H1 (cell line): ENCODE results near the gene BFSP2. TPM values are rescaled to one million over a fixed set of nuclear protein-coding genes. Genes with fewer than 3 reads are reported as not detected.

ENCODE experiments used
- CTCF ChIA-PET: fragments of 300-600 bp; sonication (Branson Sonifier 250); formaldehyde crosslinking; loops from one replicate; lab custom pipeline; 2021; ENCODE audit not compliant: partially characterized antibody; lab: Charles Lee
- POLR2A ChIA-PET: fragments of 300-600 bp; sonication (Branson Sonifier 250); formaldehyde crosslinking; loops from one replicate; lab custom pipeline; 2021; ENCODE audit warnings: inconsistent platforms; ENCODE audit not compliant: partially characterized antibody; lab: Charles Lee
- DNase-seq, 2 experiments: peaks; one replicate each; pipeline versions ENCODE4 v3.0.0 to v3.0.0-alpha.2; 2010 to 2022; ENCODE audit warnings: low spot score in 2 of 2, low read depth in 1 of 2, mixed read lengths in 1 of 2
- FAIRE-seq: peaks from 2 replicates; lab custom pipeline; 2011; peaks lifted over from hg19 to GRCh38; lab: Jason Lieb, UNC
- H2AFZ ChIP-seq: 2 replicates; pipeline ENCODE4 v1.8.1; 2012; ENCODE audit warnings: low read length, inconsistent platforms
- H2AK5ac ChIP-seq: 2 replicates; pipeline ENCODE4 v1.6.1; 2013; ENCODE audit warnings: low read depth, low read length
- H2BK120ac ChIP-seq: replicated peaks from 2 replicates; pipeline ENCODE3; 2013; ENCODE audit warnings: low read depth, low read length, inconsistent platforms
- H2BK12ac ChIP-seq: 2 replicates; pipeline ENCODE4 v1.6.1; 2013; ENCODE audit warnings: low read depth, low read length
- H2BK15ac ChIP-seq: 2 replicates; pipeline ENCODE4 v1.6.1; 2013; ENCODE audit warnings: low read length
- H2BK20ac ChIP-seq: 2 replicates; pipeline ENCODE4 v1.6.1; 2013; ENCODE audit warnings: low read length
- H2BK5ac ChIP-seq: 2 replicates; pipeline ENCODE4 v1.6.1; 2013; ENCODE audit warnings: low read depth, low read length
- H3K14ac ChIP-seq: 2 replicates; pipeline ENCODE4 v1.6.1; 2013; ENCODE audit warnings: inconsistent platforms; ENCODE audit not compliant: insufficient read length
- H3K18ac ChIP-seq: 2 replicates; pipeline ENCODE4 v1.6.1; 2013; ENCODE audit warnings: low read length; ENCODE audit errors: extremely low read depth
- H3K23ac ChIP-seq: 2 replicates; pipeline ENCODE4 v1.6.1; 2013; ENCODE audit warnings: inconsistent platforms; ENCODE audit not compliant: insufficient read length
- H3K23me2 ChIP-seq: 2 replicates; pipeline ENCODE4 v1.6.1; 2013; ENCODE audit warnings: low read depth, low read length
- H3K27ac ChIP-seq: 2 replicates; pipeline ENCODE4 v1.6.1; 2011; ENCODE audit warnings: low read depth, low read length, inconsistent platforms
- H3K27me3 ChIP-seq, 4 experiments: replicated peaks in 1 of 4; 1 replicate in 1 of 4; 2 replicates in 3 of 4; pipeline versions ENCODE4 v1.6.1 to v1.8.1; 2011 to 2013; ENCODE audit warnings: low read length in 3 of 4, mild to moderate bottlenecking in 3 of 4, inconsistent platforms in 2 of 4, mixed read lengths in 2 of 4, moderate library complexity in 1 of 4; ENCODE audit not compliant: control insufficient read depth in 3 of 4, insufficient read depth in 3 of 4; ENCODE audit errors: extremely low read depth in 1 of 4
- H3K36me3 ChIP-seq, 4 experiments: 2 replicates each; pipeline versions ENCODE4 v1.6.1 to v1.8.1; 2011 to 2013; ENCODE audit warnings: mild to moderate bottlenecking in 4 of 4, low read length in 3 of 4, moderate library complexity in 2 of 4, control low read depth in 1 of 4, inconsistent platforms in 1 of 4; ENCODE audit not compliant: insufficient read depth in 4 of 4, control insufficient read depth in 2 of 4
- H3K4ac ChIP-seq: replicated peaks from 2 replicates; pipeline ENCODE3; 2013; ENCODE audit warnings: low read length, low read depth, mixed read lengths, inconsistent platforms; ENCODE audit not compliant: insufficient read length
- H3K4me1 ChIP-seq, 4 experiments: replicated peaks in 1 of 4; 1 replicate in 1 of 4; 2 replicates in 3 of 4; pipeline versions ENCODE4 v1.6.1 to v1.8.1; 2011 to 2013; ENCODE audit warnings: low read length in 3 of 4, inconsistent platforms in 2 of 4, mixed read lengths in 1 of 4; ENCODE audit not compliant: insufficient read depth in 4 of 4, control insufficient read depth in 3 of 4
- H3K4me2 ChIP-seq, 2 experiments: 2 replicates each; pipeline versions ENCODE4 v1.6.1 to v1.8.1; 2011 to 2013; ENCODE audit warnings: low read depth in 2 of 2, low read length in 2 of 2, control low read depth in 1 of 2, inconsistent platforms in 1 of 2, mild to moderate bottlenecking in 1 of 2; ENCODE audit not compliant: insufficient read depth in 1 of 2
- H3K4me3 ChIP-seq, 4 experiments: fragments of 200-600, 300-600 bp in 1 of 4; sonication (generic), shearing (Covaris generic), sonication (Bioruptor Twin) in 1 of 4; 2 replicates each; pipeline versions ENCODE4 v1.5.1 to v1.8.1; 2011 to 2016; ENCODE audit warnings: low read length in 4 of 4, low read depth in 3 of 4, control low read depth in 2 of 4, inconsistent platforms in 2 of 4, mild to moderate bottlenecking in 2 of 4, mixed read lengths in 1 of 4, moderate library complexity in 1 of 4; ENCODE audit not compliant: insufficient read depth in 2 of 4; ENCODE audit errors: extremely low read depth in 1 of 4
- H3K56ac ChIP-seq: replicated peaks from 2 replicates; pipeline ENCODE3; 2013; ENCODE audit warnings: low read depth, mild to moderate bottlenecking, mixed read lengths, low read length, inconsistent platforms; ENCODE audit not compliant: insufficient read length
- H3K79me1 ChIP-seq: 2 replicates; pipeline ENCODE4 v1.6.1; 2013; ENCODE audit warnings: low read depth, low read length, control low read depth
- H3K79me2 ChIP-seq, 2 experiments: 2 replicates each; pipeline versions ENCODE4 v1.6.1 to v1.8.1; 2012 to 2013; ENCODE audit warnings: low read length in 2 of 2, mild to moderate bottlenecking in 2 of 2, inconsistent platforms in 1 of 2; ENCODE audit not compliant: insufficient read depth in 2 of 2, control insufficient read depth in 1 of 2
- H3K9ac ChIP-seq, 4 experiments: replicated peaks in 1 of 4; 1 replicate in 1 of 4; 2 replicates in 3 of 4; pipeline versions ENCODE4 v1.6.1 to v1.8.1; 2011 to 2013; ENCODE audit warnings: low read depth in 3 of 4, low read length in 3 of 4, control low read depth in 2 of 4, mild to moderate bottlenecking in 2 of 4, moderate library complexity in 2 of 4, inconsistent platforms in 1 of 4; ENCODE audit errors: extremely low read depth in 1 of 4
- H3K9me3 ChIP-seq, 2 experiments: 2 replicates each; pipeline versions ENCODE4 v1.6.1 to v1.8.1; 2012 to 2013; ENCODE audit warnings: mild to moderate bottlenecking in 2 of 2, moderate library complexity in 2 of 2, control low read depth in 1 of 2, inconsistent platforms in 1 of 2, low read depth in 1 of 2, low read length in 1 of 2, mixed read lengths in 1 of 2; ENCODE audit not compliant: insufficient read depth in 2 of 2
- H4K20me1 ChIP-seq, 2 experiments: replicated peaks in 1 of 2; 2 replicates each; pipeline versions ENCODE3 to v1.8.1; 2011 to 2013; ENCODE audit warnings: inconsistent platforms in 2 of 2, low read length in 2 of 2, mild to moderate bottlenecking in 1 of 2; ENCODE audit not compliant: insufficient read depth in 2 of 2, control insufficient read depth in 1 of 2
- H4K5ac ChIP-seq: 2 replicates; pipeline ENCODE4 v1.6.1; 2013; ENCODE audit warnings: low read length, low read depth, mixed read lengths, inconsistent platforms; ENCODE audit not compliant: insufficient read length
- H4K8ac ChIP-seq: 2 replicates; pipeline ENCODE4 v1.8.0; 2013; ENCODE audit warnings: mild to moderate bottlenecking, moderate library complexity, low read length, inconsistent platforms; ENCODE audit not compliant: insufficient read depth; ENCODE audit errors: extremely low read depth
- H4K91ac ChIP-seq: replicated peaks from 2 replicates; pipeline ENCODE3; 2013; ENCODE audit warnings: low read length, mixed read lengths, inconsistent platforms; ENCODE audit not compliant: insufficient read length
- BCL11A ChIP-seq, 2 experiments: IDR thresholded peaks; one replicate each; pipeline ENCODE4 v1.6.1; 2011; ENCODE audit warnings: low read depth in 2 of 2, low read length in 2 of 2, mild to moderate bottlenecking in 2 of 2
- RAD21 ChIP-seq, 2 experiments: IDR thresholded peaks in 1 of 2; conservative IDR thresholded peaks in 1 of 2; 2 replicates each; pipeline ENCODE4 v1.6.1; 2011; ENCODE audit warnings: low read depth in 2 of 2, low read length in 2 of 2, improper control_type of control experiment in 1 of 2, inconsistent platforms in 1 of 2, mild to moderate bottlenecking in 1 of 2, moderate library complexity in 1 of 2
- SP4 ChIP-seq: IDR thresholded peaks from 2 replicates; pipeline ENCODE4 v1.6.1; 2012; ENCODE audit warnings: low read length, inconsistent platforms
- TAF7 ChIP-seq: optimal IDR thresholded peaks from 2 replicates; pipeline ENCODE3; 2011; ENCODE audit warnings: low read depth, mild to moderate bottlenecking, inconsistent platforms, low read length, moderate library complexity, borderline replicate concordance
- TBP ChIP-seq: IDR thresholded peaks from 2 replicates; pipeline ENCODE4 v1.6.1; 2011; ENCODE audit warnings: low read depth, low read length, improper control_type of control experiment
- TCF12 ChIP-seq: IDR thresholded peaks from 2 replicates; pipeline ENCODE4 v1.6.1; 2011; ENCODE audit warnings: low read depth, mild to moderate bottlenecking, low read length
- WGBS, 2 experiments: shearing (Covaris generic) in 1 of 2; methylation state at CpG; one replicate each; pipeline versions ENCODE4 v1.1.6 to v1.1.7; 2013 to 2015; ENCODE audit warnings: low lambda C conversion rate in 2 of 2, mixed read lengths in 2 of 2, inconsistent platforms in 1 of 2, low coverage in 1 of 2, missing lambda C conversion rate in 1 of 2; ENCODE audit not compliant: insufficient replicate concordance in 2 of 2, insufficient coverage in 1 of 2, insufficient read length in 1 of 2; ENCODE audit errors: extremely low coverage in 1 of 2, missing lambda C conversion rate in 1 of 2; 5-methylcytosine and 5-hydroxymethylcytosine counted together
- polyA plus RNA-seq, 7 experiments: library from polyadenylated mRNA; depleted of rRNA in 3 of 7; stranded (reverse) in 5 of 7; unstranded in 2 of 7; fragments of >200 nt in 5 of 7; fragments of 200-250 nt in 2 of 7; gene quantifications; 1 replicate in 5 of 7; 2 replicates in 1 of 7; 4 replicates in 1 of 7; pipeline versions ENCODE4 v1.2.1 to v1.2.3, GENCODE V29; 2011 to 2013; ENCODE audit warnings: missing spikeins in 2 of 7, mixed read lengths in 2 of 7
- total RNA-seq: library from RNA; stranded (reverse); fragmentation: NEBNext Ultra II Directional; extraction: Animal tissue kit (Norgen Biotek cat#: 25700); gene quantifications from 2 replicates; pipeline ENCODE4 v1.2.1, GENCODE V29; 2021

The BFSP2 gene
- total and polyA plus RNA-seq, 2 of the 8 experiments (the other 6 are each of a cell fraction or from before 2014, with no cell fraction given), result not detected

DNA sequence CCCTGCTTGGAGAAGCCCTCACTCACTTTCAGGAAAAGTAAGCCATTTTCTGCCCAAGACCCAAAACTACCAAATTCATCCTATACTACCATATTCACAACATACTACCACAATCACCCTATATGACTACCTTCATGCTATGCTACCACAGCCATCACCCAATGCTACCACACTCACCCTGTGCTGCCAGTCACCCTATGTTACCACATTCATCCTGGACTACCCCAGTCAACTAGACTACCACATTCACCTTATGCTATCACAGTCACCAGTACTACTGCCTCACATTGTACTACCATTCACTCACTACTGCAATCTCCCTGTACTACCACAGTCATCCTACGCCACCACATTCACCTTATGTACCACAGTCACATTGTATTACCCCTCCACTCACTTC, 115.3 kb downstream of the BFSP2 start:
- Histone ChIP-seq H2AK5ac (no peak overlapping the region), H2BK120ac (no peak overlapping the region), H4K91ac (no peak overlapping the region), H3K4me1 (no peaks in the 10 kb centered on the region), H3K4ac (no peak overlapping the region), H2BK20ac (no peak overlapping the region), H3K27ac (no peak overlapping the region), H3K56ac (no peak overlapping the region), H3K79me2 (no peaks in the 10 kb centered on the region), H3K9me3 (no peaks in the 10 kb centered on the region), H3K4me2 (no peak overlapping the region), H2BK5ac (no peak overlapping the region), H4K5ac (no peak overlapping the region), H3K23me2 (no peaks in the 10 kb centered on the region; the same call in 1 of the 2 replicates), H3K27me3 (no peaks in the 10 kb centered on the region), H3K9ac (no peak overlapping the region), H4K8ac (no peak overlapping the region), H4K20me1 (no peaks in the 10 kb centered on the region), H2BK12ac (no peak overlapping the region), H3K36me3 (no peaks in the 10 kb centered on the region), H2AFZ (no peak overlapping the region), H3K23ac (no peak overlapping the region), H3K18ac (no peak overlapping the region), H2BK15ac (no peak overlapping the region), H3K14ac (no peak overlapping the region), H3K4me3 (no peak overlapping the region), H3K79me1 (no peaks in the 10 kb centered on the region)
- ChIA-PET POLR2A (no interaction called here), CTCF (no interaction called here)
- DNase-seq (no peak), FAIRE-seq (no peak)
- 79% methylated on average over 1 of the region's 1 CpG; no CpG with 5 or more reads in 1 of the 2 experiments for WGBS, 2 experiments
- TF ChIP-seq TAF7 (no peak), SP4 (no peak), RAD21 (IDR thresholded peaks at IDR 0.05 in 1 of 2, conservative IDR thresholded peaks at IDR 0.05 in 1 of 2; ENCODE audit: low read depth in 2 of 2, low read length in 2 of 2) (no peak), TBP (no peak), BCL11A (IDR thresholded peaks at IDR 0.05; ENCODE audit: low read depth in 2 of 2, low read length in 2 of 2) (no peak), TCF12 (no peak)
